Subcutaneous adipose tissue (tissue), 4 donors: Measurements from ENCODE around the gene RNASE13. TPM values are rescaled to one million over a fixed set of nuclear protein-coding genes. Genes with fewer than 3 reads are reported as not detected.

Source experiments
- total RNA-seq, 4 donors: library from RNA; depleted of rRNA; stranded (reverse); fragments of >200 nt; gene quantifications; one replicate each; pipeline ENCODE4 v1.1.0, GENCODE V29; 2016
- TF ChIP-seq, protein P1 (sequence below): fragments of 450-650 bp; IDR thresholded peaks from one replicate; pipeline ENCODE4 v1.5.1; 2016; ENCODE audit warnings: low read depth, mild to moderate bottlenecking, control low read depth, antibody characterized with exemption, moderate library complexity

Gene RNASE13
- total RNA-seq, 4 donors from 2014 or later = not detected

DNA sequence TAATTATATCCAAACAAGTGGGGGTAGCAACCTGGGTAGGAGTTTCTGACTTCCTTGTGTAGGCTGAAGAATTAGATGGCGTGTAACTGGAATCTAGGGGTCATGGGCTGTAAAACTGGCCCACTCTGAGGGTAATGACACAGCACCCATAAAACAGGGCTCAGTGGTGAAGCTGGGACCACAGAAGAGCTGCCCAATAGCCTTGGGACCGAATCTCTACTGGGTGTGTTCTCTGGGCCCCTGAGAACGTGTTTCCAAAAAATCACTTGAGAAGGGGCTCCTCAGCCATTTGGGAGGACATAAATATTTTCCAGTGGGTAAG is 26.7 kb upstream of the RNASE13 start:
- TF ChIP-seq, protein P1, sequence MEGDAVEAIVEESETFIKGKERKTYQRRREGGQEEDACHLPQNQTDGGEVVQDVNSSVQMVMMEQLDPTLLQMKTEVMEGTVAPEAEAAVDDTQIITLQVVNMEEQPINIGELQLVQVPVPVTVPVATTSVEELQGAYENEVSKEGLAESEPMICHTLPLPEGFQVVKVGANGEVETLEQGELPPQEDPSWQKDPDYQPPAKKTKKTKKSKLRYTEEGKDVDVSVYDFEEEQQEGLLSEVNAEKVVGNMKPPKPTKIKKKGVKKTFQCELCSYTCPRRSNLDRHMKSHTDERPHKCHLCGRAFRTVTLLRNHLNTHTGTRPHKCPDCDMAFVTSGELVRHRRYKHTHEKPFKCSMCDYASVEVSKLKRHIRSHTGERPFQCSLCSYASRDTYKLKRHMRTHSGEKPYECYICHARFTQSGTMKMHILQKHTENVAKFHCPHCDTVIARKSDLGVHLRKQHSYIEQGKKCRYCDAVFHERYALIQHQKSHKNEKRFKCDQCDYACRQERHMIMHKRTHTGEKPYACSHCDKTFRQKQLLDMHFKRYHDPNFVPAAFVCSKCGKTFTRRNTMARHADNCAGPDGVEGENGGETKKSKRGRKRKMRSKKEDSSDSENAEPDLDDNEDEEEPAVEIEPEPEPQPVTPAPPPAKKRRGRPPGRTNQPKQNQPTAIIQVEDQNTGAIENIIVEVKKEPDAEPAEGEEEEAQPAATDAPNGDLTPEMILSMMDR = no peak

DNA sequence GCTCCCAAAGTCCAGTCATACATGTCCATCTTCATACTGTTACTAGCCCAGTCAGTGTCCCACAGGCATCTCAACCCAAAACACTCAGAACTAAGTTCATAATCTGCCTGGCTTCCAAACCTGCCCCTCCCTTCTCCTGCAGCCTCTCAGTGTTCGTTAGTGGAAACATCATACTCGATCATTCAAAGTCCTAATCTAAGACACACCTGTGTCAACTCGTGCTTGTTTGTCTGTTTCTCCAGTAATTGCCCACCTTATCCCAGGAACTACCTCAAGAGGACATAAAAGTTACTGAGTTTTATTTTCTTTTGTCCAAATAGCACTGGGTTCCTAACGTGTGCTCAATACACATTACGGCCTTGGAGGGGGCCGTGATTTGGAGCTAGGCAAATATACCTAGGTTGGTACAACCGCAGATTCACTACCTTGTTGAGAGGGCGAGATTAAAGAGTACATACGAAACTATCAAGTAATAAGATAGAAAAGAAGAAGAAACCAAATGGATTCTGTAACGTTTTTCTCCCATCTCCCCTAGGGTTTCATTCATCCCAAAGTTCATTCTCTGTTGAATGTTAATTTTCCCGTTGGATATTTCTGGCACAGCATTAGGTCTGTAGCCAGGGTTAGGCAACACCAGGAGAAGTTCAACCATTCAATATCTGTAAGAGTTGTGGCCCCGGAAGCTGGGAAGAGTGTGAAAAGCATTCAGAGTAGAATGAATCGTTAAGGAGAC is 26.2 kb upstream of the RNASE13 start:
- TF ChIP-seq, protein P1 = no peak

DNA sequence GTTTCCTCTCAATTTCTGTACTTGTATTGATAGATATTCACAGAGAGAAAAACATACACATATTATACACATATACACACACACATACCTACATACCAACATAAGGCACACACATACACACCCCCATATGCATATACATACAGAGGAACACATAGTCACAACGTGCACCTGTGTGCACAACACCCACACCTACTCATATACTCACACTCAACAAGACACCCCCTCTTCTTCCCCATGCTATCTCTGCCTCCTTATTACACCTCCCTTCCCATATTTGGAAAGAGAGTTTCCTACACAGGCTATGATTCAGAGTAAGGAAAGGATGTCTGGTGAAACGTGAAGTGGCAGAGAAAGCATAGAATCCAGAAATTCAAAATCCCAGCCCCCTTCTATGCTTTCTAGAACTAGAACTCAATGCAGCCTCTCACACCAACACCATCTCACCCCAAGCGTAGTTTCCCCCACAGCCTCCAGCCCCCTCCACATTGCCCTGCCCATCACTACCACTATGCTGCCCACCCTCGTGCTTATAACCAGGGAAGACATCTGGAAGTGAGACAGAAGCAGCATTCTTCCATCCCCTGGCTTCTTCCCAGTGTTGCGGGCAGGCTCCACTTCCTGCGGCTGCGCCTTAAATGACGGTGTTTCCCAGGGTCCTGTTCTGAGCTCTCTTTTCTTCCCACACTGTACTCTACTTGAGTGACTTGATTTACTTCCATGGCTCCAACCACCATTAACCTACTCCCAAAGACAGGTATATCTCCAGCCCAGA is 25.4 kb upstream of the RNASE13 start:
- TF ChIP-seq, protein P1 = no peak

DNA sequence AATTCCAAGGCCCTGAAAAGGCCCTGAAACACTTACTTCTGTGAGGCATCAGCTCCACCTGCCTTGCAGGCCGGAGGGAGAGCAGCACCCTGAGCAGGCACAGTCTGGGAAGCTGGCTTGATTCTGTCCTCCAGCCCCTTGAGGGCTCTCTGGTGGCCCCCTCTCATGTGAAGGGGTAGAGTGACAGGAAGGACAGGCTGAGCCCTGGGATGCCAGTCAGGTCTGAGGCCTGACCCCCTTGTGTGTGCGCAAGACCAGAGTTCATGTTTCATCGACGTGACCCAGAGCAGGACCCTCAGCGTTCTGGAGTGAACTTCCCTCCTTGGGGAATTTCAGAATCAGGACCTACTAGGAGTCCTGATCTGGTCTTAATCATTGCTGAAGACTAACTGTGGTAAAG is 24.3 kb upstream of the RNASE13 start:
- TF ChIP-seq, protein P1 = no peak

DNA sequence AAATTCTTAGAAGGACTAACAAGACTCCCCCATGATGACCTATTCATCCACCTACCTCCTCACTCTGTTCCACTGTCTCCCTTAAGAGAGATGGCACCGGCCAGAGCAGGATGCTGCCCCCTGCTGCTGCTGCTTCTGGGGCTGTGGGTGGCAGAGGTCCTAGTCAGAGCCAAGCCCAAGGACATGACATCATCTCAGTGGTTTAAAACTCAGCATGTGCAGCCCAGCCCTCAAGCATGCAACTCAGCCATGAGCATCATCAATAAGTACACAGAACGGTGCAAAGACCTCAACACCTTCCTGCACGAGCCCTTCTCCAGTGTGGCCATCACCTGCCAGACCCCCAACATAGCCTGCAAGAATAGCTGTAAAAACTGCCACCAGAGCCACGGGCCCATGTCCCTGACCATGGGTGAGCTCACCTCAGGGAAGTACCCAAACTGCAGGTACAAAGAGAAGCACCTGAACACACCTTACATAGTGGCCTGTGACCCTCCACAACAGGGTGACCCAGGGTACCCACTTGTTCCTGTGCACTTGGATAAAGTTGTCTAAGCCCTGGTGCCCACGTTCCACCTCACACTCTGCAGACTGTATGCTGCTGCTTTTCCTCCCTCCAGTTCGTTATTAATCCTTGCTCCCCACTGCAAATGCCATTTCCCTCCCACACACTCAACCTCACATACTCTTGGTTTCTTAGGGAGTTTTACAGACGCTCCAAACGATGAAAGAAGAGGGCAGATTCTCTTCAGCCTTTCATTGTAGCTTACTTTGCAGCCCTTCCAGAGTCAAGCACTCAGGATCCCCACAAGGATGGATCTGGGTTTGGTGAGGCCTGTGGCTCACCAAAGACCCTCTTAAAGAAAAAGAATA is 23.4 kb upstream of the RNASE13 start, which contains the start of gene RNASE8:
TSS of gene RNASE8 (plus strand) at position 20 of the 873 bp plus-strand sequence. CDS start at position 91, 71 bp downstream.
- TF ChIP-seq, protein P1 = no peak

DNA sequence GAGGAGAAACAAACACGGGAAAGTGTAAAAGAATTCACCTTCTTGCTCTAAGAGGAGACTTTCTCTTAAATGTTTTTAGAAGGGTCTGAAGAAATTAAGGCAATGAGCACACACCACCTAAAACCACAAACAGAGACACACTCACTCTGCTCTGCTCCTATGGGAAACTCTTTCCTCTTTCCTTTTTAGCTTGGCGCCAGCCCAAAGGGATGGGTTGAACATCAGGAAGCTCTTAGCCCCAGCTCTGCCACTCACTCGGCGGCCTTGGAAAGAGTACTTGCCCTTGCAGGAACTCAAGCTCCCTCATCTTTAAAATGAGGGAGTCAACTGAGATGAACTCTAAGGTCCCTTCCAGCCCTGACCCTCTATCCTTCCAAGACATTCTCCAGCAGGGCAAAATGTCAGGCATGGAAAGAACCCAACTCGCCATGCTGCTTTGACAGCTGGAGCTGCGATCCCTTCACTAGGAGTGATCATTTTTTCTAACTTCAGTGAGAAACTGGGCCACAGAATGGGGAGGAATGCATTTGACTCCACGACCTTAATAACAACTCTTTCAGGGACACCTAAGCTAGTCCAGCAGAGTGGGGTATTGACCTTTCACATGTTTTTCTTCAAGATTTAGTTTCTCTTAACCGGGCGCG is 22.0 kb upstream of the RNASE13 start:
- TF ChIP-seq, protein P1 = no peak
